GM12878 (cell line): Measurements from ENCODE around the gene MARS1. TPM values are rescaled to one million over a fixed set of nuclear protein-coding genes. Genes with fewer than 3 reads are reported as not detected.
A peak's percentile ranks its signal among the peaks of the same experiment; 100 is the strongest.

Source experiments
- E2F8 ChIP-seq: fragments of 450-650 bp; IDR thresholded peaks from 2 replicates; pipeline ENCODE4 v1.6.1; 2018; ENCODE audit warnings: mild to moderate bottlenecking, low read depth, moderate library complexity; ENCODE audit not compliant: partially characterized antibody
- HCFC1 ChIP-seq: fragments of 150-350 bp; IDR thresholded peaks from 2 replicates; pipeline ENCODE4 v1.6.1; 2014; ENCODE audit warnings: low read length
- IKZF2 ChIP-seq, 2 experiments: fragments of 450-650 bp; IDR thresholded peaks; 2 replicates each; pipeline ENCODE4 v1.6.1; 2017; ENCODE audit warnings: mild to moderate bottlenecking in 2 of 2, moderate library complexity in 2 of 2
- IRF3 ChIP-seq: fragments of 450-650 bp; IDR thresholded peaks from 2 replicates; pipeline ENCODE4 v1.6.1; 2014; ENCODE audit warnings: mild to moderate bottlenecking
- JUNB ChIP-seq: IDR thresholded peaks from 2 replicates; pipeline ENCODE4 v1.6.1; 2016; ENCODE audit warnings: antibody characterized with exemption, mild to moderate bottlenecking
- LARP7 ChIP-seq: fragments of 450-650 bp; IDR thresholded peaks from 2 replicates; pipeline ENCODE4 v1.6.1; 2017; ENCODE audit warnings: mild to moderate bottlenecking
- NKRF ChIP-seq: fragments of 450-650 bp; conservative IDR thresholded peaks from 2 replicates; pipeline ENCODE4 v1.6.1; 2017; ENCODE audit warnings: mild to moderate bottlenecking, moderate library complexity
- NRF1 ChIP-seq: conservative IDR thresholded peaks from 2 replicates; pipeline ENCODE4 v1.6.1; 2011; ENCODE audit warnings: mild to moderate bottlenecking, low read depth, low read length, improper control_type of control experiment
- PKNOX1 ChIP-seq: fragments of 450-650 bp; IDR thresholded peaks from 2 replicates; pipeline ENCODE4 v1.6.1; 2016; ENCODE audit warnings: mild to moderate bottlenecking
- POU2F2 ChIP-seq: IDR thresholded peaks from 3 replicates; pipeline ENCODE4 v1.6.1; 2011; ENCODE audit warnings: low read depth, mild to moderate bottlenecking, low read length, borderline replicate concordance
- RUNX3 ChIP-seq: IDR thresholded peaks from 2 replicates; pipeline ENCODE4 v1.6.1; 2012; ENCODE audit warnings: low read length, inconsistent platforms
- SIX5 ChIP-seq: IDR thresholded peaks from 2 replicates; pipeline ENCODE4 v1.6.1; 2011; ENCODE audit warnings: mild to moderate bottlenecking, low read depth, low read length, moderate library complexity; ENCODE audit not compliant: severe bottlenecking
- SMAD5 ChIP-seq: IDR thresholded peaks from 2 replicates; pipeline ENCODE4 v1.6.1; 2016; ENCODE audit warnings: antibody characterized with exemption, low read depth
- SRF ChIP-seq, 2 experiments: IDR thresholded peaks; 2 replicates each; pipeline ENCODE4 v1.6.1; 2011; ENCODE audit warnings: low read depth in 2 of 2, low read length in 2 of 2, mild to moderate bottlenecking in 1 of 2, moderate library complexity in 1 of 2
- TAF1 ChIP-seq: IDR thresholded peaks from 2 replicates; pipeline ENCODE4 v1.6.1; 2011; ENCODE audit warnings: mild to moderate bottlenecking, low read depth, low read length, borderline replicate concordance
- TBL1XR1 ChIP-seq: IDR thresholded peaks from 2 replicates; pipeline ENCODE4 v1.6.1; 2012; ENCODE audit warnings: low read depth, low read length, improper control_type of control experiment
- YY1 ChIP-seq: IDR thresholded peaks from 2 replicates; pipeline ENCODE4 v1.6.1; 2011; ENCODE audit warnings: low read depth, mild to moderate bottlenecking, low read length
- ZBTB33 ChIP-seq: fragments of 450-650 bp; IDR thresholded peaks from 2 replicates; pipeline ENCODE4 v1.6.1; 2017; ENCODE audit warnings: mild to moderate bottlenecking
- ZNF217 ChIP-seq: fragments of 450-650 bp; IDR thresholded peaks from 2 replicates; pipeline ENCODE4 v1.6.1; 2017; ENCODE audit warnings: antibody characterized with exemption, mild to moderate bottlenecking
- ZNF24 ChIP-seq: fragments of 450-650 bp; IDR thresholded peaks from 2 replicates; pipeline ENCODE4 v1.6.1; 2017; ENCODE audit warnings: antibody characterized with exemption, mild to moderate bottlenecking
- ZNF384 ChIP-seq: IDR thresholded peaks from 2 replicates; pipeline ENCODE4 v1.6.1; 2012; ENCODE audit warnings: low read depth, mild to moderate bottlenecking, low read length, improper control_type of control experiment, borderline replicate concordance
- ZSCAN29 ChIP-seq: fragments of 450-650 bp; IDR thresholded peaks from 2 replicates; pipeline ENCODE4 v1.6.1; 2017; ENCODE audit warnings: mild to moderate bottlenecking, moderate library complexity
- polyA plus RNA-seq, 11 experiments: library from polyadenylated mRNA; depleted of rRNA in 4 of 11; unstranded in 6 of 11; stranded (reverse) in 5 of 11; fragments of >200 nt; fragmentation: Nextera tagmentation in 4 of 11; fragmentation: Illumina TruSeq in 1 of 11; extraction: Ambion mirVana in 4 of 11; extraction: Trizol in 1 of 11; gene quantifications; 1 replicate in 1 of 11; 2 replicates in 10 of 11; pipeline versions ENCODE4 v1.2.1 to v1.2.3, GENCODE V29; 2011 to 2016; ENCODE audit warnings: inconsistent platforms in 2 of 11, missing spikeins in 2 of 11, low read depth in 1 of 11
- total RNA-seq, 4 experiments: library from RNA; depleted of rRNA in 3 of 4; stranded (reverse); fragments of >200 nt in 3 of 4; fragmentation: Illumina TruSeq in 1 of 4; extraction: Trizol in 1 of 4; gene quantifications; 2 replicates each; pipeline versions ENCODE4 v1.2.1 to v1.2.3, GENCODE V29; 2013 to 2021

Gene MARS1
- total and polyA plus RNA-seq, 10 of the 15 experiments (the other 5 are each of a cell fraction or from before 2014, with no cell fraction given), result 72.3 to 270 (median 153) TPM

GRCh38 chr12:57487597-57488401, at the start of gene MARS1 (continued):
- TF ChIP-seq ZBTB33, result no peak
- no peak for TF ChIP-seq IRF3
- TF ChIP-seq JUNB, result no peak
- no peak for TF ChIP-seq POU2F2
- peak; percentile 46; the same call in 1 of the 2 replicates for TF ChIP-seq PKNOX1
- peak; percentile 98 for TF ChIP-seq ZNF384
- peak; percentile 77 for TF ChIP-seq RUNX3
- TF ChIP-seq ZSCAN29, result no peak
- peak; percentile 41 to 51; a peak in 1 of 4 replicates for TF ChIP-seq SRF (IDR thresholded peaks at IDR 0.05; ENCODE audit: low read depth in 2 of 2, low read length in 2 of 2)
- TF ChIP-seq LARP7, result 0 out of 2 replicates have a peak, but pooled peaks have one; percentile 49
- peak; percentile 21; the same call in 1 of the 2 replicates for TF ChIP-seq TBL1XR1
- no peak for TF ChIP-seq IKZF2 (IDR thresholded peaks at IDR 0.05)
- 0 out of 2 replicates have a peak, but pooled peaks have one; percentile 18 for TF ChIP-seq ZNF217
- peak; percentile 89 for TF ChIP-seq SIX5
- peak; percentile 95 for TF ChIP-seq HCFC1
- peak; percentile 85 for TF ChIP-seq NKRF
- peak; percentile 55; the same call in 1 of the 2 replicates for TF ChIP-seq TAF1
- no peak for TF ChIP-seq NRF1
- peak; percentile 90 for TF ChIP-seq YY1
- TF ChIP-seq E2F8, result peak; percentile 78
- peak; percentile 83; the same call in 1 of the 2 replicates for TF ChIP-seq SMAD5
- no peak for TF ChIP-seq ZNF24
